Skeletal muscle tissue (tissue), 4 donors: Measurements from ENCODE around the gene GID8. TPM values are rescaled to one million over a fixed set of nuclear protein-coding genes. Genes with fewer than 3 reads are reported as not detected.
A peak's percentile ranks its signal among the peaks of the same experiment; 100 is the strongest.

Experiments
- H3K27ac ChIP-seq: one replicate; pipeline ENCODE4 v1.7.0; 2013; ENCODE audit warnings: mild to moderate bottlenecking, low read depth, low read length, inconsistent platforms
- H3K27me3 ChIP-seq, 3 donors: one replicate each; pipeline ENCODE4 v1.7.0; 2013; ENCODE audit warnings: low read length in 3 of 3; ENCODE audit not compliant: control insufficient read depth in 3 of 3, insufficient read depth in 3 of 3
- H3K36me3 ChIP-seq, 3 donors: one replicate each; pipeline ENCODE4 v1.7.0; 2013; ENCODE audit warnings: low read length in 3 of 3; ENCODE audit not compliant: control insufficient read depth in 3 of 3, insufficient read depth in 3 of 3
- H3K4me1 ChIP-seq, 3 donors: one replicate each; pipeline ENCODE4 v1.7.0; 2013; ENCODE audit warnings: low read length in 3 of 3, mild to moderate bottlenecking in 3 of 3; ENCODE audit not compliant: control insufficient read depth in 3 of 3, insufficient read depth in 3 of 3
- H3K4me3 ChIP-seq, 3 donors: one replicate each; pipeline ENCODE4 v1.7.0; 2013; ENCODE audit warnings: low read length in 3 of 3
- H3K9ac ChIP-seq, 3 donors: one replicate each; pipeline ENCODE4 v1.7.0; 2013; ENCODE audit warnings: low read length in 3 of 3, mild to moderate bottlenecking in 3 of 3, moderate library complexity in 2 of 3, low read depth in 1 of 3
- H3K9me3 ChIP-seq, 3 donors: one replicate each; pipeline ENCODE4 v1.7.0; 2013; ENCODE audit warnings: low read length in 3 of 3; ENCODE audit not compliant: control insufficient read depth in 3 of 3
- total RNA-seq: library from RNA; depleted of rRNA; stranded (reverse); fragments of >200 nt; gene quantifications from one replicate; pipeline ENCODE4 v1.2.3, GENCODE V29; 2014
- donor health status: Osteomylitis.

Gene GID8
- total RNA-seq, 1 donor from 2014 or later = 28.7 TPM

DNA sequence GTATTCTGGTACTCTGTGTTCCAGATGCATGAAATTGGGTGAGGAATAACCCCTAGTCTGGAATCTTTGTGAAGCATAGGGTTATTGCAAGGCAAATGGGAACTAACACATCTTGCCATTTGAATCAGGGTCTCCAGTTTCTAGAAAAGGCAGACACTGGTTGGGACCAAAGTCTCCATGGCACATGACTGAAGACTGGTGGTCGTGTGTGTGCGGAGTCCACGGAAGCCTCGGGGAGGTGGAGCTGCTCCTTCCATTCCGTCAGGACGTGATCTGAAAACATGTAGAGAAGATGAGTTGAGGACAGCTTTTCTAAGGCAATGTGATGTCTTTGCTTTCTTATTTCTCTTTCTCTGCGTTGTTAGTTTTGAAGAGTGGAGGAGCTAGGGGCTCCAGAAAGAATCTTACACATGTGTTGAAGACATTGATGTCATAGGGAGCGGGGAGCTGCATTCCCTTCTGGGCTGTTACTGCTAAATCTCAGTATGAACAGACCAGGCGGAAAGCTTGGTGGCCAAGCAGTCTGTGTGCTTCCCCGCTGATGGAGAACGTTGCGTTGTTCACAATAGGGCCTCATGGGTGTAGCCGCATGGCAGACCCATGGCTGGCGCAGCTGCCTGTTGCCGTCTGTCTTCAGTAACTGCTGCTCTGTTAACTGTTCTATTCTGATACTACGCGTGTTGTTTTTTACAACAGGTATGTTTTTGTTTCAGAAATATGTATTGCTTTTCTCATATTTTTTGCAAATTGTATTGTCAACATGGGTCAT lies 9.8 kb downstream of the GID8 start:
- Histone ChIP-seq H3K27me3 (no peaks in the 10 kb centered on the region), H3K4me1 (peaks cover 0 to 25% (median 20%) of the 10 kb centered on the region in 3 donors), H3K4me3 (no peak overlapping the region), H3K9me3 (no peaks in the 10 kb centered on the region), H3K36me3 (peaks cover 48 to 66% (median 65%) of the 10 kb centered on the region in 3 donors), H3K9ac (no peak overlapping the region), H3K27ac (no peak overlapping the region)

DNA sequence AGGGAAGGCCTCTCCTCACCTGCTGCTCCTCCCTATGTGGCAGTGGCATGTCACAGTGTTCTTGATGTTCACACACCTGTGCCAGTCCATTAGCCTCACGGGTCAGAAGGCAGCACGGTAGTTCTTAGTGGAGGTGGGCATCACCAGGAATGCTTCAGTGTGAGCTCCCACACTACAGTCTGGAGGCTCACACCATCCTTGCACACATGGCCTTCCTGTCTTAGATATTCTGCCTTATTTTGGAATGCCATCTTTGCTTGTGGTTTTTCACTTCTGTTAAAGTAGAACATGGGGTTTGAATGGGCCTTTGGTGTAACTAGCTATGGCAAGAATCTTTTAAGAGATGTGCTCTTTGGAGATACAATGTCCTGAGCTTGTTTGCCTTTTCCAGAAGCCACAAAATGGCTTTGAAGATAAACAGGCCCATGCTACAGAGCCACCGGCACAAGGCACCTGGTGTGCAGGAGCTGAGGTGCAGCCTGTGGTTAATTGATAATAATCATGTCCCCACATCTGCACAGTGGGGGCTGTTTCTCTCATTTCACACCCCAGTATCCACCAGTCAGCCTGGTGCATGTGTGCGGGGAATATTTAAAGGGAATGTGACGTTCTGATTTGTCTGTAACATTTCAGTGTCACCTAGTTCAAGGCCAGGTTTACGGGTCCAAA lies 11.3 kb downstream of the GID8 start:
- no peak overlapping the region for H3K4me3 ChIP-seq
- H3K36me3 ChIP-seq = peaks cover 41 to 54% (median 52%) of the 10 kb centered on the region in 3 donors
- H3K9ac ChIP-seq = peak overlapping the region in 1 of 3 donors; percentile 8
- peaks cover 9 to 36% (median 35%) of the 10 kb centered on the region in 3 donors for H3K4me1 ChIP-seq
- H3K9me3 ChIP-seq = no peaks in the 10 kb centered on the region
- H3K27ac ChIP-seq = no peak overlapping the region
- no peaks in the 10 kb centered on the region for H3K27me3 ChIP-seq

DNA sequence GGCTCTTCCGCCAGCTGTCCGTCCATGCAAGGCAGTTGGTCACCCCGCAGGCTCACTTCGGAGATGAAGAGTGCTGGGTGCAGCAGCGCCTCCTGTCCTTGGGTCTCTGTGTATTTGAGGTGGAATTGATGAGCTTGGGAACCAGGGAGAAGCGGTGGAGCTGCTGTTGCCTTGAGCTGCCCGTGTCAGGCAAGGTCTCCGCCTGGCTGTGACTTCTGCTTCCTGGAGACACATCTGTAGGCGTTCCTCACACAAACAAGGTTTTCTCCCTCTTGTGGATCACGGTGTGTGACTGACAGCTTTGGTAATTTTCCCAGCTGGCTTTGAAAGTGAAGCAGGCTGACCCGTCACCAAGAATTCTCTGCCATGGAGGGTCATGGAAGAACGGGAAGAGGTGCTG lies 12.0 kb downstream of the GID8 start:
- Histone ChIP-seq H3K9ac (peak overlapping the region in 1 of 3 donors; percentile 25), H3K27ac (no peak overlapping the region), H3K9me3 (no peaks in the 10 kb centered on the region), H3K4me1 (peaks cover 9 to 41% (median 40%) of the 10 kb centered on the region in 3 donors), H3K36me3 (peaks cover 35 to 47% (median 45%) of the 10 kb centered on the region in 3 donors), H3K4me3 (no peak overlapping the region), H3K27me3 (no peaks in the 10 kb centered on the region)

DNA sequence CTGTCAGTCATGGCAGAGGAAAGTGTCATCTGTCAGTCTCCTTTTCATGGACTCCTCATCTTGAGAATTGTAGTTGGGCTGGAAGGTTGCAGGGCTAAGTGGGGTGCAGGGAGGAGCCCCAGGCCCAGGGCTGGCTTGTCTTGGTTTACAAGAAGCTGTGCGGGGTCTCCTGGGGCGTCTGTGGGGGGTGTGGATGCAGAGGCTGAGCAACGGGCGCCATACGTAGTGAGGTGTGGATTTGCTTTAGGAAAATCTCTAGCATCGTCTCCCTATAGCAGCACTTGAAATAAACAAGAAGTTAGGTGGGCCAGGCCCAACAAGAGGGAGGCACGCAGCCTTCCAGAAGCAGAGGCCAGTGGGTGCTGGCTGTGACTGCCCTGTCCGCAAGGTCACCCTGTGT lies 12.8 kb downstream of the GID8 start:
- no peak overlapping the region for H3K9ac ChIP-seq
- no peak overlapping the region for H3K27ac ChIP-seq
- no peak overlapping the region for H3K4me3 ChIP-seq
- peaks cover 12 to 45% (median 41%) of the 10 kb centered on the region in 3 donors for H3K4me1 ChIP-seq
- no peaks in the 10 kb centered on the region for H3K9me3 ChIP-seq
- H3K36me3 ChIP-seq = peaks cover 30 to 39% (median 38%) of the 10 kb centered on the region in 3 donors
- H3K27me3 ChIP-seq = no peaks in the 10 kb centered on the region

DNA sequence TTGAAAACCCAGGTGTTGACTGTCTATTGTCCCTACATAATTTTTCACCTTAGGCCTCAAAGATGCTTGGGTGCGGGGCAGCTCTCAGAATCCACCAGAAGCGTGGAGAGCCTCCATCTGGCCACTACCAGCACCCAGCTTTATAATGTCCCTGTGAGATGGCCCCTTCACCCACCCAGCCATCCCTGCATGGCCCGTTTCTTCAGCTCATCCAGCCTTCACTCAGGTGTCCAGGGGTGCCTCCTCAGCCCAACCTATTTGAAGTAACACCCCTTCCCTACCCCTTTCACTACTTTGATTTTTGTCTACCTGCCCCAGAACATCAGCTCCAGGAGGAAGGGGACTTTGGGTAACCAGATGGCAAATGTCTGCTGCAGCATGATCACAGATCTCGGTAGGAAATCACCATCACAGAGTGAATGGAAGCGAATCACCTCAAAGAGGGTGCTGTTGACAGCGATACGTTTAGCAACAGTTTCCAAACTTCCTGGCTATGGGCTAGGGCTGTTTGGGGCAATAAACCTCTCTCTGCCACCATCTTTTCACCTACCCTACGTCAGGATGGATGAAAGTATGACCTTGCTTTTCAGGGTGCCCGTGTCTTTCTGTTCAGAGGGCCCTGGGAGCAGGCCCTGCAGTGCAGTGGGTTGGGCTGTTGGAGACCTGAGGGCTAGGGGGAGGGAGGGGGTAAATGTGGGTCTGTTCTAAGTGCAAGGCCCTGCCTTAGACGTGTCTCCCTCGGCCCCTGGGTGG lies 13.4 kb downstream of the GID8 start:
- peaks cover 13 to 50% (median 47%) of the 10 kb centered on the region in 3 donors for H3K4me1 ChIP-seq
- no peak overlapping the region for H3K4me3 ChIP-seq
- H3K27ac ChIP-seq = no peak overlapping the region
- no peaks in the 10 kb centered on the region for H3K9me3 ChIP-seq
- H3K36me3 ChIP-seq = peaks cover 24 to 34% (median 32%) of the 10 kb centered on the region in 3 donors
- H3K27me3 ChIP-seq = no peaks in the 10 kb centered on the region
- no peak overlapping the region for H3K9ac ChIP-seq

DNA sequence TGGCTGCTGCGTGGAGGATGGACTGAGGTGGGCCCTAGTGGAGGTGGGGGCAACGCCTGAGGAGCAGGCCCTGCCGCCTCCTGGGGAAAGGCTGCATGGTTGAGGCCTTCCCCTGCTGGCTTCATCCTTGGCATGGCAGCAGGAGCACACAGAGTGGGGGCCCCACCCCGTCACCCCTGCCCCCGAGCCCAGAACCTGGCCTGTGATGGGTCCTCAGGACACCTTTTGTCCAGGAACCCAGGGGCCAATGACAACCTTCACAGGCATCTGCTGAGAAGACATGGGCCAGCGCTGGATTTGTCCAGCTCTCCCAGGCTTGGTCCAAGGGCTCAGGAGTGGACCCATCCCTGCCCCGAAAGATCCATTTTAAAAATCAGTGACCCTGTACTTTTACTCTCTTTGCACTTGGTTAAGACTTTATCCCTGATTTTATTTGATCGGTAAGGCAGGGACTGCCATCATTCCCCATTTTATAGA lies 14.0 kb downstream of the GID8 start:
- peak overlapping the region in 1 of 3 donors; percentile 33 for H3K9ac ChIP-seq
- H3K4me3 ChIP-seq = peak overlapping the region in 2 of 3 donors; percentile 41 to 54
- H3K27me3 ChIP-seq = no peaks in the 10 kb centered on the region
- no peak overlapping the region for H3K27ac ChIP-seq
- peaks cover 13 to 45% (median 44%) of the 10 kb centered on the region in 3 donors for H3K4me1 ChIP-seq
- H3K9me3 ChIP-seq = no peaks in the 10 kb centered on the region
- H3K36me3 ChIP-seq = peaks cover 18 to 27% (median 26%) of the 10 kb centered on the region in 3 donors

DNA sequence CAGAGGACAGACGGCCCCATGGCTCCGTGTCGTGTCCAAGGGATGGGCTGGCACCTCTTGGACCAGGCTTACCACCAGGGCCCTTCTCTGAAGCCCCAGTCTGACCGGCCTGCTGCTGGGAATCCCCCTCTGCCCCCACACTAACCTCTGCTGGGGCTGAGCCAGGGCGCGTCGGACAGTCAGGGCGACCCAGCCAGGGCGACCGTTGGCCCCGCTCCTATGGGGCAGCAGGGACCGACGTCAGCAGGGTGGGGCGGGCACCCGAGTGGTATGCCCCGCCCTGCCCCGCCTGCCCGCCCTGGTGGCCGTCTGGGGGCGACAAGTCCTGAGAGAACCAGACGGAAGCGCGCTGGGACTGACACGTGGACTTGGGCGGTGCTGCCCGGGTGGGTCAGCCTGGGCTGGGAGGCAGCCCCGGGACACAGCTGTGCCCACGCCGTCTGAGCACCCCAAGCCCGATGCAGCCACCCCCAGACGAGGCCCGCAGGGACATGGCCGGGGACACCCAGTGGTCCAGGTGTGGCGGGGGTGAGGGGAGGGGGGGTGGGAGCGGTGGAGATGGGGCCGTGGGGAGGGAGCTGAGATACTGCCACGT lies 14.5 kb downstream of the GID8 start, which contains the start of gene SLC17A9:
Gene SLC17A9, plus strand, starts transcription at position 337 of the 595 bp plus-strand sequence. Its CDS starts 122 bp downstream, at position 459.
- Histone ChIP-seq H3K36me3 (peaks cover 16 to 24% (median 23%) of the 10 kb centered on the region in 3 donors), H3K4me1 (peaks cover 13 to 41% (median 38%) of the 10 kb centered on the region in 3 donors), H3K9ac (peak within 1 kb of the TSS; percentile 50 to 65 (median 62)), H3K27me3 (no peaks in the 10 kb centered on the region), H3K9me3 (no peaks in the 10 kb centered on the region), H3K27ac (no peak within 1 kb of the TSS), H3K4me3 (peak within 1 kb of the TSS; percentile 48 to 54 (median 52))

DNA sequence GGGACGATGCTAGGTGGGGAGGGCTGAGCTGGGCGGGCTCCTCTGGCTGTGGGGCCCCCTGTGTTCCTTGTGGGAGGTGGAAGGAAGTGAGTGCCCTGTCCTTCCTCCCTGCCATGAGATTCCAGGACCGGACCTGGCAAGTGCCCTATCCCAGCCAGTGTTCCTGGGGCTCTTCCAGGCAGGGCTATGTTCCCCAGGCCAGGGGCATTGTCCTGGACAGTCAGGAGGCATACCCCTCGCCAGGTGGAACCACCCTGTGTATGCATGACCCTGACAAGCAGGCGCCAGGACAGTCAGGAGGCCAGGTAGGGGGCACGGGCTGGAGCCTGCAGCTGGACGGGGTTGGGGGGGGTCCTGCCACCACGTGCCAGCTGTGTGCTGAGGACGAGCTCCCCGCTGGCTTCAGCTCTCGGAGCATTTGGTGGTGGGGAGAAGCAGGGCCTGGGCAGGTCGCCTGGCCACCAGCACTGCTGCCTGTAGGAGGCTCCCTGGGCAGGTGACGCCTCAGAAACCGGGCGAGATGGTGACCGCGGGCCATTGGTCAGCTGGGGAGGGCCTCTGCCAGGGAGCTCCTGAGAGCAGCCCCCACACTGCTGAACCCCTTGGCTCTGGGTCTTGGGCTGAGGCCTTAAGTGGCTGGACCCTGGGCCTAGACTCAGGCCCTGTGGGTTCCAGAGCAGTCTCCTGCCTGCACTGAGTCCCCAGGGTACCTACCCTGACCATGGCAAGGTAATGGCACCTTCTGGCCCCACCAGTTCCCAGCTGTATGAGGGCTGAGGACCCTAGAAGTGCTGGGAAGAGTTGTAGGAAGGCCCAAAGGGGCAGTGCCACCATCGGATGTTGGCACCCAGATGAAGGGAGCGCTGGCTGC lies 15.3 kb downstream of the GID8 start:
- H3K4me3 ChIP-seq = peak overlapping the region; percentile 32 to 52 (median 48)
- no peaks in the 10 kb centered on the region for H3K9me3 ChIP-seq
- peak overlapping the region; percentile 50 to 65 (median 62) for H3K9ac ChIP-seq
- no peaks in the 10 kb centered on the region for H3K27me3 ChIP-seq
- no peak overlapping the region for H3K27ac ChIP-seq
- peaks cover 13 to 38% (median 35%) of the 10 kb centered on the region in 3 donors for H3K4me1 ChIP-seq
- peaks cover 13 to 17% (median 16%) of the 10 kb centered on the region in 3 donors for H3K36me3 ChIP-seq
